ENCODE measurements around the gene PGM1. TPM values are rescaled to one million over a fixed set of nuclear protein-coding genes. Genes with fewer than 3 reads are reported as not detected.

Gene PGM1
- total and polyA plus RNA-seq, 3 experiments from 2014 or later, result 28.3 to 35.1 (median 29.0) TPM

GRCh38 chr1:63601912-63602311 lies 8.7 kb downstream of the PGM1 start:
- no peaks in the 10 kb centered on the region for H3K9me3 ChIP-seq (ENCODE audit: low read length)
- ChIA-PET CTCF (interaction anchor here (1.4 to 1.9 kb wide), 2 partner anchors 9 to 26 kb away, joined by 3 to 5 read pairs; no protein-coding TSS in a partner anchor), POLR2A (no interaction called here)
- H3K4me1 ChIP-seq (ENCODE audit: insufficient read depth, low read length), result no peaks in the 10 kb centered on the region
- Mint-ChIP-seq H3K27ac (no peak overlapping the region), H3K9me3 (no peaks in the 10 kb centered on the region), H3K27me3 (no peaks in the 10 kb centered on the region), H3K4me3 (no peak overlapping the region), H3K36me3 (peaks cover 6 to 9% (median 6%) of the 10 kb centered on the region in 3 donors), H3K4me1 (peaks cover 5 to 21% (median 8%) of the 10 kb centered on the region in 3 donors)
- no peak overlapping the region for H3K4me3 ChIP-seq (ENCODE audit: low read length)
- H3K27me3 ChIP-seq (ENCODE audit: insufficient read depth, low read length, poor library complexity, severe bottlenecking), result no peaks in the 10 kb centered on the region
- no peak overlapping the region for H3K27ac ChIP-seq (ENCODE audit: low read depth, low read length)
- DNase-seq, result no peak
- no peaks in the 10 kb centered on the region for H3K36me3 ChIP-seq (ENCODE audit: insufficient read depth, low read length)

- Mint-ChIP-seq H3K4me1 (peaks cover 4 to 18% (median 8%) of the 10 kb centered on the region in 3 donors), H3K27ac (peak overlapping the region in 2 of 8 donors; percentile 9 to 20), H3K27me3 (no peaks in the 10 kb centered on the region), H3K36me3 (peaks cover 6 to 9% (median 6%) of the 10 kb centered on the region in 3 donors), H3K9me3 (no peaks in the 10 kb centered on the region), H3K4me3 (no peak overlapping the region)
- Histone ChIP-seq H3K4me1 (ENCODE audit: insufficient read depth, low read length) (no peaks in the 10 kb centered on the region), H3K4me3 (ENCODE audit: low read length) (no peak overlapping the region), H3K27ac (ENCODE audit: low read depth, low read length) (no peak overlapping the region), H3K27me3 (ENCODE audit: insufficient read depth, low read length, poor library complexity, severe bottlenecking) (no peaks in the 10 kb centered on the region), H3K36me3 (ENCODE audit: insufficient read depth, low read length) (no peaks in the 10 kb centered on the region), H3K9me3 (ENCODE audit: low read length) (no peaks in the 10 kb centered on the region)
- ChIA-PET POLR2A (no interaction called here), CTCF (interaction anchor here (1.4 to 1.9 kb wide), 2 partner anchors 10 to 27 kb away, joined by 3 to 5 read pairs; no protein-coding TSS in a partner anchor)
- no peak for DNase-seq
Measured at GRCh38 chr1:63602629-63603028, 9.4 kb downstream of the PGM1 start.

- Mint-ChIP-seq H3K36me3 (peaks cover 5 to 9% (median 6%) of the 10 kb centered on the region in 3 donors), H3K9me3 (no peaks in the 10 kb centered on the region), H3K4me1 (peaks cover 4 to 20% (median 9%) of the 10 kb centered on the region in 3 donors), H3K4me3 (no peak overlapping the region), H3K27me3 (no peaks in the 10 kb centered on the region), H3K27ac (no peak overlapping the region)
- H3K4me1 ChIP-seq (ENCODE audit: insufficient read depth, low read length), result no peaks in the 10 kb centered on the region
- no peak for DNase-seq
- H3K36me3 ChIP-seq (ENCODE audit: insufficient read depth, low read length), result no peaks in the 10 kb centered on the region
- H3K4me3 ChIP-seq (ENCODE audit: low read length), result no peak overlapping the region
- H3K27ac ChIP-seq (ENCODE audit: low read depth, low read length), result no peak overlapping the region
- H3K27me3 ChIP-seq (ENCODE audit: insufficient read depth, low read length, poor library complexity, severe bottlenecking), result no peaks in the 10 kb centered on the region
- no peaks in the 10 kb centered on the region for H3K9me3 ChIP-seq (ENCODE audit: low read length)
- POLR2A ChIA-PET, result no interaction called here
- CTCF ChIA-PET, result no interaction called here
Measured at GRCh38 chr1:63603810-63604209, 10.6 kb downstream of the PGM1 start.

- H3K9me3 ChIP-seq (ENCODE audit: low read length), result no peaks in the 10 kb centered on the region
- H3K27ac Mint-ChIP-seq, result no peak overlapping the region
- H3K4me1 Mint-ChIP-seq, result peaks cover 12 to 30% (median 12%) of the 10 kb centered on the region in 3 donors
- H3K4me3 ChIP-seq (ENCODE audit: low read length), result no peak overlapping the region
- no peaks in the 10 kb centered on the region for H3K9me3 Mint-ChIP-seq
- CTCF ChIA-PET, result no interaction called here
- no peaks in the 10 kb centered on the region for H3K27me3 Mint-ChIP-seq
- H3K36me3 Mint-ChIP-seq, result peaks cover 1 to 7% (median 6%) of the 10 kb centered on the region in 3 donors
- no peak overlapping the region for H3K4me3 Mint-ChIP-seq
- H3K27me3 ChIP-seq (ENCODE audit: insufficient read depth, low read length, poor library complexity, severe bottlenecking), result no peaks in the 10 kb centered on the region
- H3K27ac ChIP-seq (ENCODE audit: low read depth, low read length), result no peak overlapping the region
- POLR2A ChIA-PET, result no interaction called here
- no peaks in the 10 kb centered on the region for H3K36me3 ChIP-seq (ENCODE audit: insufficient read depth, low read length)
- H3K4me1 ChIP-seq (ENCODE audit: insufficient read depth, low read length), result no peaks in the 10 kb centered on the region
- no peak for DNase-seq
Measured at GRCh38 chr1:63607322-63607721, 14.1 kb downstream of the PGM1 start.

GRCh38 chr1:63611231-63611630 lies 18.0 kb downstream of the PGM1 start:
- no peak overlapping the region for H3K4me3 Mint-ChIP-seq
- POLR2A ChIA-PET, result no interaction called here

DNA sequence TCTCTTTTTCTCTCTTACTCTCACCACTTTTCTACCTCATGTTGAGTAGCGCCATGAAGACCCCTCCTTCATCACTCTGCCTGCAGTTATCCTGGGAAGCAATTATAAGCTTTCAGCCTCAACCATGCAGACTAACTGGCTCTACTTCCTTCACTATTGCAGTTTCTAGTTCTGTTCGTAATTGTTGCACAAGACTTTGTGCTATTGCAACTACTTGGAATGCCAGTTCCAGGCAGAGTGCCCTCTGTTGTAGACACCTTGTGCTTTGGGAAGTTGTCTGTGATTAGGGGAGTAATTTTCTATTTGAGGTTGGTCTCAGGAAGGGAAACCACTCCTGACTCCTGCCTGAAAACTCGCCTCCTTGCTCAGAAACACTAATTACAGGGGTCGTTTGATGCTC lies 19.4 kb downstream of the PGM1 start:
- Histone ChIP-seq H3K27ac (ENCODE audit: low read depth, low read length) (no peak overlapping the region), H3K36me3 (ENCODE audit: insufficient read depth, low read length) (no peaks in the 10 kb centered on the region), H3K4me1 (ENCODE audit: insufficient read depth, low read length) (no peaks in the 10 kb centered on the region), H3K9me3 (ENCODE audit: low read length) (no peaks in the 10 kb centered on the region), H3K4me3 (ENCODE audit: low read length) (no peak overlapping the region), H3K27me3 (ENCODE audit: insufficient read depth, low read length, poor library complexity, severe bottlenecking) (no peaks in the 10 kb centered on the region)
- Mint-ChIP-seq H3K4me1 (peaks cover 8 to 20% (median 12%) of the 10 kb centered on the region in 3 donors), H3K27ac (no peak overlapping the region), H3K27me3 (no peaks in the 10 kb centered on the region), H3K9me3 (no peaks in the 10 kb centered on the region), H3K36me3 (no peaks in the 10 kb centered on the region), H3K4me3 (peak overlapping the region in 1 of 7 donors; percentile 30)
- no peak for DNase-seq
- POLR2A ChIA-PET, result no interaction called here
- CTCF ChIA-PET, result no interaction called here

More at GRCh38 chr1:63611231-63611630, 18.0 kb downstream of the PGM1 start:
- no peaks in the 10 kb centered on the region for H3K9me3 ChIP-seq (ENCODE audit: low read length)
- H3K36me3 ChIP-seq (ENCODE audit: insufficient read depth, low read length), result no peaks in the 10 kb centered on the region
- H3K9me3 Mint-ChIP-seq, result no peaks in the 10 kb centered on the region
- no peak for DNase-seq
- peak overlapping the region in 1 of 8 donors; percentile 36 for H3K27ac Mint-ChIP-seq
- no peaks in the 10 kb centered on the region for H3K27me3 Mint-ChIP-seq
- CTCF ChIA-PET, result interaction anchor here (1.1 kb wide), 1 partner anchor 36 kb away, joined by 3 read pairs; no protein-coding TSS in a partner anchor
- no peak overlapping the region for H3K27ac ChIP-seq (ENCODE audit: low read depth, low read length)
- peaks cover 9 to 20% (median 12%) of the 10 kb centered on the region in 3 donors for H3K4me1 Mint-ChIP-seq
- H3K36me3 Mint-ChIP-seq, result no peaks in the 10 kb centered on the region
- no peaks in the 10 kb centered on the region for H3K4me1 ChIP-seq (ENCODE audit: insufficient read depth, low read length)
- H3K27me3 ChIP-seq (ENCODE audit: insufficient read depth, low read length, poor library complexity, severe bottlenecking), result no peaks in the 10 kb centered on the region
- no peak overlapping the region for H3K4me3 ChIP-seq (ENCODE audit: low read length)

GRCh38 chr1:63612971-63613370 lies 19.8 kb downstream of the PGM1 start:
- H3K27me3 Mint-ChIP-seq, result no peaks in the 10 kb centered on the region
- Histone ChIP-seq H3K27ac (ENCODE audit: low read depth, low read length) (no peak overlapping the region), H3K36me3 (ENCODE audit: insufficient read depth, low read length) (no peaks in the 10 kb centered on the region), H3K4me3 (ENCODE audit: low read length) (no peak overlapping the region), H3K9me3 (ENCODE audit: low read length) (no peaks in the 10 kb centered on the region), H3K27me3 (ENCODE audit: insufficient read depth, low read length, poor library complexity, severe bottlenecking) (no peaks in the 10 kb centered on the region), H3K4me1 (ENCODE audit: insufficient read depth, low read length) (no peaks in the 10 kb centered on the region)
- H3K4me1 Mint-ChIP-seq, result peaks cover 8 to 20% (median 12%) of the 10 kb centered on the region in 3 donors
- POLR2A ChIA-PET, result no interaction called here
- CTCF ChIA-PET, result no interaction called here
- H3K27ac Mint-ChIP-seq, result peak overlapping the region in 2 of 8 donors; percentile 8 to 12
- H3K4me3 Mint-ChIP-seq, result no peak overlapping the region
- no peaks in the 10 kb centered on the region for H3K9me3 Mint-ChIP-seq
- no peak for DNase-seq
- no peaks in the 10 kb centered on the region for H3K36me3 Mint-ChIP-seq

DNA sequence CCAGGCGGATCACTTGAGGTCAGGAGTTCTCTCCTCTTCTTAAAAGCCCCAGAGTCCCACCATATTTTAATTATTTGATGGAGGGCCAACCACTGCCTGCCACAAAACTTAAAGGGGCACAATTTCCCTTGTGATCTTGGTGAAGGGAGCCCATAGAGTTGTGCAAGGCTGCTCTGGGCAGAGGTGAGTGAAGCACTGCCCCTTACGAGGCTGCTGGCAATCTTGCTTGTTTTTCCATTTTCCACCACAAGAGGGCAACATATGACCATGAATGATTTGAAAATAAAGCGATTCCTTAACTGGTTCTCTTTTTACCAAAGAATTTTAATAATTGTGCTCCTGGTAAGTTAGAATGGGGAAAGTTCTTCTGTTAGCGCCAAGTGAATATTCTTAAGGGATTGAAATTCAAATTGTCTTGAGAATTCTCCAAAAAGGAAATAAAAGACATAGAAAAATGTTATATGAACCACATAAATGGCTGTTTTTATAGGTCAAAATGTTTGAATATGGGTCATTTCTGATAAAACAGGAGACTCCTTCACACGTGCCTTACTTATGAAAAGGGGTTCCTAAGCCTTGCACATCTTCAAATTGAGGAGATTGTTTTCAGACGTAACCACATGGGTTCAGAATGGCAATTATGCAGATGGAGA lies 22.7 kb downstream of the PGM1 start:
- H3K36me3 ChIP-seq (ENCODE audit: insufficient read depth, low read length), result no peaks in the 10 kb centered on the region
- H3K9me3 Mint-ChIP-seq, result no peaks in the 10 kb centered on the region
- H3K4me3 ChIP-seq (ENCODE audit: low read length), result no peak overlapping the region
- peak; percentile 36 to 68 (median 46) for DNase-seq
- H3K4me1 Mint-ChIP-seq, result peaks cover 1 to 8% (median 4%) of the 10 kb centered on the region in 3 donors
- peak overlapping the region in 1 of 8 donors; percentile 51 for H3K27ac Mint-ChIP-seq
- POLR2A ChIA-PET, result no interaction called here
- no peak overlapping the region for H3K4me3 Mint-ChIP-seq
- H3K4me1 ChIP-seq (ENCODE audit: insufficient read depth, low read length), result no peaks in the 10 kb centered on the region
- H3K27me3 Mint-ChIP-seq, result no peaks in the 10 kb centered on the region
- no peaks in the 10 kb centered on the region for H3K9me3 ChIP-seq (ENCODE audit: low read length)
- H3K27ac ChIP-seq (ENCODE audit: low read depth, low read length), result no peak overlapping the region
- H3K27me3 ChIP-seq (ENCODE audit: insufficient read depth, low read length, poor library complexity, severe bottlenecking), result no peaks in the 10 kb centered on the region
- peaks cover 0 to 3% (median 0%) of the 10 kb centered on the region in 3 donors for H3K36me3 Mint-ChIP-seq
- CTCF ChIA-PET, result interaction anchor here (0.9 to 1.7 kb wide), 4 partner anchors 9 to 631 kb away, joined by 3 to 8 read pairs (median 6); no protein-coding TSS in a partner anchor
